GM13977 (cell line): ENCODE measurements around the gene LOXHD1.

ENCODE experiments used
- DNase-seq: peaks from one replicate; pipeline ENCODE4 v3.0.0; 2012; ENCODE audit warnings: low spot score
- CTCF ChIP-seq: IDR thresholded peaks from 2 replicates; pipeline ENCODE4 v1.5.1; 2012; ENCODE audit warnings: mild to moderate bottlenecking, control low read depth; ENCODE audit not compliant: insufficient read depth; ENCODE audit errors: extremely low read depth, missing control alignments
- in situ Hi-C: fragments of 300-500 bp; cut with MboI; formaldehyde crosslinking; loops from one replicate; pipeline ENCODE4 v1.12.0; 2022; ENCODE audit warnings: low sequenced_read_pairs, low pct_unique_long_range_greater_than_20kb, mixed read lengths, inconsistent platforms; ENCODE audit not compliant: unreplicated experiment

LOXHD1 gene

GRCh38 chr18:46623541-46623940 is 33.5 kb downstream of the LOXHD1 start:
- no peak for TF ChIP-seq CTCF
- in situ Hi-C loops = no loop called here
- DNase-seq = no peak

- in situ Hi-C loops = no loop called here
- peak; percentile 18 for TF ChIP-seq CTCF
- DNase-seq = no peak
These were observed 34.0 kb downstream of the LOXHD1 start for GRCh38 chr18:46622999-46623398.

DNA sequence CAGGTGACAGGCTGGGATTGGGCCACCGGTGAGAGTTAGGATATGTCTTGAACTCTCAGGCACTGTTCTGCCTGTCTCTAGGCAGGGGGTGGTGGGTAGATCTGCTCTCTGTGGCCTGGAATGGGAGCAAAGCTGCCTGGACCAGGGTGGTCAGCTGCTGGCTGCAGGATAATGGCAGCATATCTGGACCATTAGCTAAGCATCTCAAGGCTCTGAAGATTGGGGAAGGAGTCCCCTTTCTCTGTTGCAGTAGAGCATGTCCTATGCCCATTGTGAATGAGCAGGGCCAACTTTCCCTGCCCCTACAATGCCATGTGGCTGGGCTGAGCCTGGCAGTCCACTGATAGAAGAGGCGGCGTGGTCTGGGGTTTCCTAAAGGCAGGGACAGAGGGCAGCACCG is 34.6 kb downstream of the LOXHD1 start:
- no peak for DNase-seq
- in situ Hi-C loops = no loop called here
- no peak for TF ChIP-seq CTCF

- in situ Hi-C loops = no loop called here
- TF ChIP-seq CTCF = no peak
- no peak for DNase-seq
These were observed 35.1 kb downstream of the LOXHD1 start for GRCh38 chr18:46621871-46622270.

DNA sequence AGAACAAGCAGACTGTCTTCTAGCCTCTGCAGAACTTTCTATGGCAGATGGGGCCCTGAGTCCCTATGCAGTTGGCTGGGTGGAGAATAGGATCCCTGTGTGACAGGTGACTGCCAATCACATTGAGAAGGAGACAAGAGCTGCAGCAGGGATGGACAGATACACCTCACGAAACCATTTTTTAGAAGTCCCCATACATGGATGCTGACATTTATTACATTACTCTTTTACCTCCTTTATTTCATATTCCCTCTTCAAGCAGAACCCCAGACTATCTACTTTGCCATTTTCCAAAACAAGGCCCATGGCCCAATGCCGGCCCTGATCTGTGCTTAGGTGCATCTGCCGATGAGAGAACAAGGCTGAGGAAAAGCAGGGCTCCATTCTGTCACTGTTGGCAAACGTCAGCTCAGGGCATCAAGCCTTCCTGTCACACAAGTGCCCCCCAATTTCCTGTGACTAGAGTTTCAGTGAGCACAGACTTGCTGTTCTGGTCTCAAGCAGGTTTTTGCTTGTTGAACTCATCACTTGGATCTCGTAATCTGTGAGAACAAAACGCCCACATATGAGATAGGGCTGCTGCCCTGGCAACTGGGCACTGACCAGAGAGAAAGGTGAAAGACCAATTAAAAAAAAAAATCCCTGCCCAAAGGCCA is 35.8 kb downstream of the LOXHD1 start:
- TF ChIP-seq CTCF = no peak
- in situ Hi-C loops = no loop called here

GRCh38 chr18:46619559-46619958 is 37.5 kb downstream of the LOXHD1 start:
- TF ChIP-seq CTCF = no peak
- DNase-seq = no peak
- in situ Hi-C loops = no loop called here

More for the DNA sequence above, 35.8 kb downstream of the LOXHD1 start:
- DNase-seq = no peak

DNA sequence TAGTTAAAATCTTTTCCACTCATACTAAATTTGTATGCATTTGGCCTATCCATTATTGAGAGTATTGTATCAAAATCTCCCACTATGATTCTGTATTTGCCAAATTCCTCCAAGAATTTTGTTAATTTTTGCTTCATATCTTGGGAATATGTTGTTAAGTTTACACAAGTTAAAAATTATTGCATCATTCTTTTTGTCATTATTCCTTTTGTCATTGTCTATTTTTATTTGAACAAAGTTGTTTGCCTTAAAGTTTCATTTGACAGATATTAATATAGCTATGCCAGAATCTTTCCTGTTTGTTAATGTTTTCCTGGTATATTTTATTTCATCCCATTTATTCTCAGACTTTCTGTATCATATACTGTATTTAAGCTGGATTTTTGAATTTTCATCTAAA is 41.3 kb downstream of the LOXHD1 start:
- in situ Hi-C loops = no loop called here
- no peak for TF ChIP-seq CTCF
- no peak for DNase-seq
